GM19397 (cell line): ENCODE data around the gene KRT12.

Experiments used
- ATAC-seq: cut with Tn5 transposase; IDR thresholded peaks from one replicate; pipeline ENCODE4 v1.9.1; 2021; ENCODE audit warnings: mild to moderate bottlenecking, moderate library complexity; ENCODE audit not compliant: unreplicated experiment

KRT12 gene

DNA sequence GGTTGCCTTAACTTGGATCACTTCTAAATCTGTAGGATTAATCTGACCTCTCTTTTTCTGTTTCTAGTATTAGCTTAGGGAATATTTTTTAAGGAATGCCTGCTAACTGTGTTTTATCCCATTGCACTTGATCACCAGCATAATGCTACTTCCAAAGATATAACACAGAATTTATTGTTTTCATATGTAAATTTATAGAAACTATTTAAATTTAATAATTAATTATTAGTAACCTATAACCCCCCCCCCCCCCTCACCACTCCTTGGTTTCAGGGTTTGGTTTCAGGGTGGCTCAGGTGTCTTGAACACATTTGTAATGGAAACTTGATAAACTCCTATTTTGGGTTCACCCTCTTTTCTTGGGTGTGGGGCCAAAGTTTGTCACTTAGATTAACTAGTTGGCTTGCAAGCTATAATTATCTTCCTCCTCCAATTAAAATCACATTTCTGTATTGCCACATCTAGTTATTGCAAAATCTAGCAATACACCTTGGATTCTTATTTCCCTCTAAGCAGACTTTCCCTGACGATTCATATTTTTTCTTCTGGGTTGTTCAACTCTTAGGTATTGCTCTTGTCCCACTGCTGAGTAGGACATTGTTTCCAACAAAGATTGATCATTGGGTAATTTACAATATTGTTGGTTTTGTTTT lies 18.3 kb downstream of the KRT12 start:
- ATAC-seq = no peak

DNA sequence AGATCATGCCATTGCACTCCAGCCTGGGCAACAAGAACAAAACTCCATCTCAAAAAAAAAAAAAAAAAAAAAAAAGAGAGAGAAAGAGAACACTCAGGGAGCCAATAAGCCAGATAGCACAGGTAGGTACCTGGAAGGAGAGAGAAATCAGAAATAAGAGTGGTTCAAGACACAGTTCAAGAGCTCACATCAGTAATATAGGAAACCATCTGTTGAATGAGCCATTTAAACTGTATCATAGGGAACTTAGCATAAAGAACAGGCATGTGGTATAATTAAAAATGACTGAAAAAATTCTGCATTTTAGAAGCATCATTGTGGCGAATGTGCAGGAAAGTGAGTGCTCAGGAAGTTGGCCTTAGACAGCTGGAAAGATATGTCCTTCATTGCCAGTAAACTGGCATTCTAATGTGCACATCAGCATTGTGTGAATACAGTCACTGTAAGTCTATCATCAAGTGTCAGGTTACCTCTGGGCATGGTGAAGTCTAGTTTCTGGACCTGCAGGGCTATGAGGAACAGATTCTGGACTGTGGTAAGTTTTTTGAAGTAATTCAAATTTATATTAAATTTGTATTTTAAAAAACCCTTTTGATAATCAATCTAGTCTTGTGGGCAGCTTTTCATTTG lies 20.4 kb downstream of the KRT12 start:
- no peak for ATAC-seq

DNA sequence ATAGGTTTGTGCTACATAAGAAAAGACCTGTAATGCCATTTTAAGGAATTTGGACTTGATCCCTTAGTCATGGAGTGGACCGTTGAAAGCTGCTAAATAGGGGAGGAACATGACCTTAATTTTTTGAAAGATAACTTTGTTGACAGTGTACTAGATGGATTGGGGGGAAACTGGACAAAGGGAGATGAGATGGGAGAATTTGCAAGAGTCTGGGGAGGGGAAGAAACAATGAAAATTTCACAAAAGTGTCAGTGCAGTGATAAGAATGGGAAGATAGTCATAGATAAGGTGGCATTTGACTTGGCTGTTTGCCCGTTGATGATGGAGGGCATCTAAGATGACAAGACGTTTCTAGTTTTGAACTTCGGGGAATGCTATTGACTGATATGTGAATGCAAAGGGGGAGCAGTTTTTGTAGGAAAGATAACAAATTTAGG lies 22.3 kb downstream of the KRT12 start:
- no peak for ATAC-seq

DNA sequence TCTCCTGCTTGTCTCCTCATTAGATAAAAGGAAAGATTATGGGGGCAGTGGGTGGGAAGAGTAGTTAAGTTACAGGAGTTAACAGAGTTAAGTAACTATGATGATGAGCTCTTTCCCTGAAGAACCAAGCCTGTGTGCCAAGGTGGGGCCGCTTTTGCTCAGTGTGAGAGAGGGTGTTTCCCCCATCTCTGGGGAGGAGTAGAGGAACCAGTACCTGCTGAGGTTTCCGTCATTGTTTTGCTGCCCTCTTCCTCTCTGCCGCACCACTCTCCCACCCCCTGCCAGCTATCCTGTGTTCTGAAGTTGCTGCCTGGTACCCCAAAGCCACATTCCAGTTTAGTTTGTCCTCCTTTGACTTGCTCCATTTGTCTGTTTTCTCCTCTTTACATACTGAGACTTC lies 23.8 kb downstream of the KRT12 start:
- no peak for ATAC-seq

DNA sequence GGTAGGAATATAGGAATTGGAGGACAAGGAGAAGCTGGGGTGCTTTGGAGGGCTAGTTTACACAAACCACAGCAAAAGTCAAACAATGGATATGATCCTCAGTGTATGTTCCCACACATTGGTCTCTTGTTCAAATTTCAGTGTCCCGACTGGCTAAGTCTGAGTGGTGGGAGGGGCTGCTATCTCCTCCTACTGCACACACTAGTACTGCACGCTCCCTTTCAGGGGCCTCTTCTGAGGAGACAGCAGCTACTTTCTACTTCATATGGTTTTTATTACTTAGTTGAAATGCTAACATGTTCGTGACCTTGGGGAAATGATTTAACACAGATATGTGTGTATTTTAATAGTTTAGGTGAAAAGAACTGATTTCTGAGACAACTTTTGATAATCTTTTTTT lies 25.8 kb downstream of the KRT12 start:
- no peak for ATAC-seq

DNA sequence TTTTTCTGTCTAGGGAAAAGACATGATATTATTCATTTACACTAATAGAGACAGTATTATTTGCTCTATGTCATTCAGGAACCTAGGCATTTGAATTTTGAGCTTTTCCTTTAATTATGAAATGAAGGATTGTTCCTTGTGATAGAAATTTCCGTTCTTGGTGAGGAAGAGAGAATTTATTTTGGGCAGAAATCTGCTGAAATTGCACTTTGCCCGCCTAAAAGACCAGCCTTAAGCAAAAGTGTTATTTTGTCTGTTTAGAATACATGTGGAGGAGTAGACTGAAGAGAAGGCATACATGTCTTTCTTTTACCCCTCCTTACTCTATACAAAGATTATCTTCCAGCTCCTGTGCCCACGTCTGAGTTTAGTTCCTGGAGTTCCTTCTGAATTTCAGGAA lies 27.8 kb downstream of the KRT12 start:
- no peak for ATAC-seq

DNA sequence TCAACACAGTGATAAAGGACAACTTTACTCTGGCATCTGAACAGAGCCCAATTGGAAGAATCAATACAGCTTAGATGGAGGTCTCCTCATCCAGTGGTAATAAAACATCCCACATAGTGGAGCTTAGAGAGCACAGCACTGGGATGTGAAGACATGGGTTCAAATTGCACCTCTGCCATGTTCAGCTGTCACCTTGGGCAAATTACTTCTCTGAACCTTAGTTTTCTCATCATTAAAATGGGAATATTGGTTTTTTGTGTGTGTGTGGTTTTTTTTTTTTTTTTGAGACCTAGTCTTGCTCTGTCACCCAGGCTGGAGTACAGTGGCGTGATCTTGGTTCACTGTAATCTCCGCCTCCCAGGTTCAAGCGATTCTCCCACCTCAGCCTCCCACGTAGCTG lies 31.0 kb downstream of the KRT12 start:
- no peak for ATAC-seq

DNA sequence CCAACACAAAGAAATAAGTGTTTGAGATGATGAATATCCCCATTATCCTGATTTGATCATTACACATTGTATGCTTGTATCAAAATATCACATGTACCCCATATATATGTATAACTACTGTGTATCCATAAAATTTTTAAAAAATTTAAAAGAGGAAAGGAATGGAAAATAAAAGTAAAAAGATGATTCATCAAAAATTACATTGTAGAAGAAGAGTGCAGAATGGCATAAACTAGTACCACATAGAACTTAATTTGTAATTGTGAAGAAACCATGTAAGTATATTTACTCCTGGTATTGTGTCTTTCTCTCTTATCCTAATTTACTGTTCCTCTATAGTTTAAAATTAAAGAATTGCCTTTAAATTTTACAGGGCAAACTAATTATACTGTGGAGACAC lies 33.1 kb downstream of the KRT12 start:
- no peak for ATAC-seq

DNA sequence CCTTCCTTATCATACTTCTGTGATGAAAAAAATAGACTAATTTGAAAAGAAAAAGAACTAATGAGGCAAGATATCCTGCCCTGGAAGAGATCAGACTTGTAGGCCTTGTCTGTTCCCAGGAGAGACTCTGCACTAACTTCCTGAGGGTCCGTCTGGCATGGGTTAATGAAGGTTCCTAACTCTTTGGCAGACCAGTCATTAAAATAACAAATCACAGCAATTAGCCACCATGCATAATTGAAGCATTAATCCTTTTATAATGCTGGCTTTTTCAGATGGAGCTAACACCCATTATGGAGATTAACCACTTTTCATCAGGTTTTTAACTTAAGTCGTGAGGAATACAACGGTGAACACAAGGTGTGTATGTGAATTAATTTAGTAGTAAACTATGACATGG lies 34.2 kb downstream of the KRT12 start:
- no peak for ATAC-seq

DNA sequence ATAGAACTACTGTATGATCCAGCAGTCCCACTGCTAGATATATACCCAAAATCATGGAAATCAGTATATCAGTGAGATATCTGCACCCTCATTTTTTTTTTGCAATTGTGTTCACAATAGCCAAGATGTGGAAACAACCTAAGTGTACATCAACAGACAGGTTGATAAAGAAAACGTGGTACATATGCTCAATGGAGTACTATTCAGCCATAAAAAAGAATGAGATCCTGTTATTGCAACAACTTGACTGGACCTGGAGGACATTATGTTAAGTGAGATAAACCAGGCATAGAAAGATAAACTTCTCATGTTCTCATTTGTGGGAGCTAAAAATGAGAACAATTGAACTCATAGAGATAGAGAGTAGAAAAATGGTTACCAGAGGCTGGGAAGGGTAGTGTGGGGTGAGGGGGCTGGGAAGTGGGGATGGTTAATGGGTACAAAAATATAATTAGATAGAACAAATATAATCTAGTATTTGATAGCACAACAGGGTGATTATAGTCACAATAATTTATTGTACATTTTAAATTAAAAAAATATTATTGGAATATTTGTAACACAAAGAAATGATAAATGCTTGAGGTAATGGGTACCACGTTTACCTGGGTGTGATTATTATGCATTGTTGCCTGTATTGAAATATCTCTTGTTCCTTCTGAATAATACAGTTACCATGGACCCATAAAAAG lies 36.8 kb downstream of the KRT12 start:
- no peak for ATAC-seq

DNA sequence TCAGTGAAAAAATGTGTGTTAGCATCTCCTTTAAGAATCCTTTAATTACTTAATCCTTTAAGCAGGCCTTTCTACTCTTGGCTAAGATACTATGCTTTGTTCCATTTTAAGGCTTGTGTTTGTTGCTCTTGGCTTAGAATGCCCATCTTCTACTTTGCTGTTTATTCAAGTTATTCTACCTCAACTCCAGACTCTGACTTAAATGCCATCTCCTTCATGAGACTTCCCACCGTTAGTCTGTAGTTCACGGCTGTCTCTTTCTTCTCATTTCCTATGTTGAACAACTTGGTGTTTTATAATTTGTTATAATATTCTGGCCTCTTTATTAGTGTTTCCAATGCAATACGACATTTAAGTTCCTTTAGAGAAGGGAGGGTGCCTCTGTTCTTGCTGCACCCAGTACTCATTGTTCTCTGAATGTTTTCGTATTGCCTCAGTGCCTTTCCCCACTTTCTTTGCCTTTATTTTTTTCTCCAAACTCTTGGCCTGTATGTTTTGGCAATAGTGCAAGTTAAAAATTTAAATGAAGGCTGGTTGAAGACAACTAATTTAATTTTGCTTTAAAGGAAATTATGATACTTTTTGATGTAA lies 38.5 kb downstream of the KRT12 start:
- ATAC-seq = no peak

DNA sequence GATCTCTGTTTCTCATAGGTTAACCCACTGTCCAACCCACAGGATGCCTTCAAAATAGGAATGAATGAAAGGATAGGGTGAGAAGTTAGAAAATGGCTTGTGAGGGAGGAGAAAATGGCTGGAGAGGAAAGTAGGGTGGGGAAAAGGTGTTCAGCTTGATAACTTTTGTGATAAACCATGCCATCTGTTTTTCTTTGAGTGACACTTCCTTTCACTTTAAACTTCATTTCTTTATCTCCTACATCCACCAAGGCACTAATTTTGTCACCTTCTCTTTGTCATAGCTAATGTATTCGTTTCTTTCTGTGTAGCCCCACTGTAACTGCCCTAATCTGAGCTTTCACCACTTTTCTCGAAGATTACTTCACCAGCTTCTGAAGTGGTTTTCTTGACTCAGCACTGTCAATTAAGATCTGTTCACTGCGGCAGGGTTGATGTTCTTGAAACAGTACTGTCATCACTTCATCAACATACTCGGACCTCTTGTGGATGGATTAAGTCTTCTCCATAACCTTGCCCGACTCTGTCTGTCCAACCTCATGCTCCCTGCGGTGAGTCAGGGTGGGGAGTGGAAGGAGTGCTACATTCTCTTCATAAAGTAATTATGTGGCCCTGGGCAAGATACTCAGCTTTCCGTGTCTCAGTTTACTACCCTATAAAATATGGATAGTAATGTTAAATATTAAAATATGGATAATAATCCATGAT lies 39.1 kb downstream of the KRT12 start:
- ATAC-seq = no peak

DNA sequence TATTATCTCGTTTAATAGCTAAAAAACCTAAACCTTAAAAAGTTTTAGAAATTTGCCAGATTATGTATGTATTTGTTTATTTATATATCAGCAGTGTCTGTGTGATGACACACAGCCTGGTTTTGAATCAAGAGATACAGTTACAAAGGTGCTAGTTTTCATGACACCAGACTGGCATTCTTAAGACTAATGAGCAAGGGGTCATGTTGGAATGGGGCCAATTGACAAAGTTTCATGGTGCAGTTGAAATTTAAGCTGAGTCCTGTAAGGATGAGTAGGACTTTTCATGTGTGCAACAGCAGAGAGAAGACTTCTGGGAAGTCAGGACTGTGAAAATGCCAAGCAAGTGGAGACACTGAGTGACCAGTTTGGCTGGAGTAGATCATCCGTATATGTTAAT lies 41.4 kb downstream of the KRT12 start:
- no peak for ATAC-seq

DNA sequence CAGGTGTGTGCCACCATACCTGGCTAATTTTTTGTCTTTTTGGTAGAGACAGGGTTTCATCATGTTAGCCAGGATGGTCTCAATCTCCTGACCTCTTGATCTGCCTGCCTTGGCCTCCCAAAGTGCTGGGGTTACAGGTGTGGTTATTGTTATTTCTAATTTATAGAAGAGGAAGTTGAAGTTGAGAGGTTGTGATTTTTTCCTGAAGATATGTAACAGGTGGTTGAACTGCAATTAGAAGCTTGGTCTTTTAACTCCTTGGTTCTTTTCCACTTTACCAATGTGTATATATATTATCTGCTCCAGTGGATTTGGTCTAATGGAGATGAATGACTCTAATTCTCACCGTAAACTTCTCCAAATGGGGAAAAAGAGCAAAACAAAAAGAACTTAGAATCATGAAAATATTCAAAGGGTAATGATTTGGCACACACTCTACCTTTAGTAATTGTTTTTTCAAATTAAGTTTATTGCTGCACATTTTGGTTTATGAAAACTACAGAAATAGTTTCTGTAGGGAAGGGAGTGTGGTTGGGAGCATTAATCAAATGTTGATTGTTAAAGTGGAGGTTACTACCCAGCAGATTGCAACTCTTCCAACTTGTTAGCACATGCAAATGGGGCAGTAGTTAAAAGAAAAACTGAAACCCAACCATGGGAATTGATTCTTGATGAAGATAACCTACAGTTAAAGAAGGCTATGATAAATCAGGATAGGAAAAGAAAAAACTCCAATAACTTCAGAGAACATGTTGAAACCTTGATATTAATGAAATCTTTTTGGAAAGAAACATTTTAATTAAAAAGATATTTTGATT lies 42.8 kb downstream of the KRT12 start:
- no peak for ATAC-seq

DNA sequence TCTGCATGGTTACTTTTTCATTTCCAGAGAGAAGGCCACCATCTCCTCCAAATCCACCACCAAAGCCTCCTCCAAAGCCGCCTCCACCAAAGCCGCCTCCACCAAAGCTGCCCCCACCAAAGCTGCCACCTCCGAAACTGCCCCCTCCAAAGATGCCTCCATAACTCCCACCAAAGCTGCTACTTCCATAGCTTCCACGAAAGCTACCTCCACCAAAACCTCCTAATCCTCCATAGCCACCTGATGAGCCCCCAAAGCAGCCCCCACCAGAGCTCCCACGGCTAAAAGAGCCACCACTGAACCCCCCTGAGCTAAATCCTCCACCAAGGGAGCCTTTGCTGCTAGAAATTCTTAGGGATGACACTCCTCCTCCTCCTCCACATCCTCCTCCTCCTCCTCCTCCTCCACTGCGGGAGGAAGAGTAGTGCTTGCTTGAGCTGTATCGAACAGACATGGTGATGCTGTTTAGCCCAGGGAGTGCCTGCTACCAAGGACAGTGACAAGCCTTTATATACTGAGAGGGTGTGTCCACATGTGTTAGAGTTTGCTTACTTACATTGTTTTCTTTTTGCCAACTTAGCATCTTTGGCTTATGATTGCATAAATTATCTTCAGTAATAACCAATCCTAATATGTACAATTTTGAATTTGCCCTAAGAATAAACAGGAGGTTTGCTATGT lies 44.8 kb downstream of the KRT12 start, which contains the start of gene KRT10:
Gene KRT10, minus strand, starts transcription at position 483 of the 681 bp plus-strand sequence. Its CDS starts 29 bp downstream, at position 454.
- ATAC-seq = no peak

DNA sequence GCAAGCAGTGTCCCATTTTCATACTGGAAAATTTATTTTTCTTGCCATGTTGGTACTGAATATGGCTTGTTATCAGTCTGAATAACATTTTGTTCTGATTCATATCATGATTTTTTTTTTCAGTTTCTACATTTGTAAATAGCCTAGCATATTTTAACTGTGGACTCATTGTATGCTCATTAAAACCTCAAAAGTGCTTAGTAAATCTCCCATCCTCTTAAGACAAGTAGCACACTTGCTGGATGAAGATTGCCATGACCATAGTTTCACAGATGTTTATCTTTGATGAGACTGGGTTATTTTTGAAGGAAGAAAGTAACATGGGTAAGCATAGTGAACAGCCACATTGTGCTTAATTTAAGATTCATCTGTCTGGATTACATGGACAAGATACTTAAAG lies 45.5 kb downstream of the KRT12 start:
- ATAC-seq = no peak

DNA sequence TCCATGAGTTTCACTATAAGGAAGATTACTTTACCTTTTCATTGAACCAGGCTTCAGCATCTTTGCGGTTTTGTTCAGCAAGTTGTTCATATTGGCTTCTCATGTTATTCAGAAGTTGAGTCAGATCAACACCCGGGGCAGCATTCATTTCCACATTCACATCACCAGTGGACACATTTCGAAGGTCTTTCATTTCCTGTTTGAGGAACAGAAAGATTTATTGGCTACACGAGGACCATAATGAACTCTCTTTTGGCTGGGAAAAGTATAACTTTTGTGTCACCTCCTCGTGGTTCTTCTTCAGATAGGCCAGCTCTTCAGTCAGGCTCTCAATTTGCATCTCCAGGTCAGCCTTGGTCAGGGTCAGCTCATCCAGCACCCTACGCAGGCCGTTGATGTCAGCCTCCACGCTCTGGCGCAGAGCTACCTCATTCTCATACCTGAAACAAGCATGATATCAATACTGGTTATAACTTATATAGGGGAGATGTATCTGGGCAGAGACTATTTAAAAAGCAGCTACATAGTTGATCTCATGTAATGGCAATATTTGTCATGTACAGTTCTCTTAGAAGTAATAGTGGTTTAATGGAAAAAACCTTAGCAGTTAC lies 46.7 kb downstream of the KRT12 start:
- ATAC-seq = no peak

DNA sequence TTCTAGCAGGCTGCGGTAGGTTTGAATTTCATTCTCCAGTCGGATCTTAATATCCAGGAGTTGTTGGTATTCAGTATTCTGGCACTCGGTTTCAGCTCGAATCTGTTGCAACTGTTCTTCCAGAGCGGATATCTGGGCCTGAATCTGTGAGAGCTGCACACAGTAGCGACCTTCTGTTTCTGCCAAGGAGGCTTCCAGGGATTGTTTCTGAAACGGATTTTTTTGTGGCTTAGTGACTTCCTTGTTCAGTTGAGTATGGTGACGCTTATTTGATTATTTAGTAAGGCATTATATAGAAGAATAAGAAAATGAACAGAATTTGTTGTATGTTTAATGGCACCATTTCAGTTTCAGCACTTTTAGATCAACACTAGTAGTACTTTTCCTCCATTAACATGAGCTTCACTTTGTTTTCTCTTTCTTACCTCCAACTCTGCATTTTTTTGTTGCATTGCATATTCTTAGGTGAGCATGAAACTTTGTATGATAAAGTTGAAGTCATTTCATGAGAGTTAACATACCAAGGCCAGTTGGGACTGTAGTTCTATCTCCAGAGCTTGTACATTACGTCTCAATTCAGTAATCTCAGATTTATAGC lies 47.4 kb downstream of the KRT12 start:
- ATAC-seq = no peak
